K562 (cell line): ENCODE results near the gene C20orf96. TPM values are rescaled to one million over a fixed set of nuclear protein-coding genes. Genes with fewer than 3 reads are reported as not detected.

ENCODE experiments used
- ARID4B ChIP-seq: sonication (generic); formaldehyde crosslinking; IDR thresholded peaks from 2 replicates; pipeline ENCODE4 v1.8.0; 2022; ENCODE audit warnings: mild to moderate bottlenecking, missing genetic modification reagents
- ELK3 ChIP-seq: fragments of 450-650 bp; formaldehyde crosslinking; IDR thresholded peaks from 2 replicates; pipeline ENCODE4 v1.4.0; 2020; ENCODE audit warnings: mild to moderate bottlenecking
- HDAC1 ChIP-seq, 2 experiments: fragments of 450-650 bp; IDR thresholded peaks; 2 replicates each; pipeline ENCODE4 v1.6.1; 2016 to 2017; ENCODE audit warnings: inconsistent platforms in 1 of 2, mild to moderate bottlenecking in 1 of 2, moderate library complexity in 1 of 2
- KAT2B ChIP-seq: IDR thresholded peaks from one replicate; pipeline ENCODE4 v1.6.1; 2012; ENCODE audit warnings: low read depth, mild to moderate bottlenecking, control low read depth, inconsistent platforms, low read length, moderate library complexity
- KLF6 ChIP-seq: fragments of 250-450 bp; sonication (Bioruptor Pico); IDR thresholded peaks from 2 replicates; pipeline ENCODE4 v1.4.0; 2020; ENCODE audit warnings: mild to moderate bottlenecking, moderate library complexity, borderline replicate concordance
- NFXL1 ChIP-seq: fragments of 450-650 bp; formaldehyde crosslinking; IDR thresholded peaks from 2 replicates; pipeline ENCODE4 v1.4.0; 2021; ENCODE audit warnings: mild to moderate bottlenecking
- SMC3 ChIP-seq: conservative IDR thresholded peaks from 2 replicates; pipeline ENCODE4 v1.6.1; 2011; ENCODE audit warnings: low read depth, low read length, improper control_type of control experiment; ENCODE audit not compliant: insufficient read depth
- SUPT5H ChIP-seq: fragments of 450-650 bp; IDR thresholded peaks from 2 replicates; pipeline ENCODE4 v1.6.1; 2016
- THRAP3 ChIP-seq: fragments of 450-650 bp; IDR thresholded peaks from 2 replicates; pipeline ENCODE4 v1.6.1; 2016; ENCODE audit warnings: mild to moderate bottlenecking, inconsistent platforms, borderline replicate concordance
- TSHZ1 ChIP-seq: fragments of 250-450 bp; sonication (Bioruptor Pico); IDR thresholded peaks from 2 replicates; pipeline ENCODE4 v1.4.0; 2020; ENCODE audit warnings: mild to moderate bottlenecking, moderate library complexity
- ZMIZ1 ChIP-seq, 2 experiments: fragments of 150-350 bp in 1 of 2; IDR thresholded peaks; 2 replicates each; pipeline ENCODE4 v1.6.1; 2012 to 2016; ENCODE audit warnings: low read depth in 2 of 2, low read length in 2 of 2, mild to moderate bottlenecking in 1 of 2, moderate library complexity in 1 of 2
- ZNF41 ChIP-seq: fragments of 250-450 bp; sonication (Bioruptor Pico); conservative IDR thresholded peaks from 2 replicates; pipeline ENCODE4 v1.4.0; 2020; ENCODE audit warnings: mild to moderate bottlenecking
- ZZZ3 ChIP-seq: fragments of 450-650 bp; IDR thresholded peaks from 2 replicates; pipeline ENCODE4 v1.6.1; 2016; ENCODE audit warnings: antibody characterized with exemption, mild to moderate bottlenecking, moderate library complexity
- polyA plus RNA-seq, 8 experiments: library from polyadenylated mRNA; depleted of rRNA in 4 of 8; stranded (reverse) in 5 of 8; unstranded in 3 of 8; fragments of >200 nt; fragmentation: Nextera tagmentation in 2 of 8; fragmentation: Illumina TruSeq in 1 of 8; extraction: Ambion mirVana in 2 of 8; extraction: Trizol in 1 of 8; gene quantifications; 2 replicates each; pipeline versions ENCODE4 v1.2.1 to v1.2.3, GENCODE V29; 2011 to 2014; ENCODE audit warnings: inconsistent platforms in 1 of 8, missing spikeins in 1 of 8
- total RNA-seq, 7 experiments: library from RNA; depleted of rRNA in 6 of 7; stranded (reverse); fragments of >200 nt in 6 of 7; fragmentation: Illumina TruSeq in 2 of 7; extraction: Trizol in 2 of 7; gene quantifications; 2 replicates each; pipeline versions ENCODE4 v1.2.1 to v1.2.3, GENCODE V29; 2011 to 2021; ENCODE audit warnings: low replicate concordance in 1 of 7

The C20orf96 gene
- total and polyA plus RNA-seq, 9 of the 15 experiments (the other 6 are each of a cell fraction or from before 2014, with no cell fraction given): 1.7 to 11.7 (median 4.2) TPM

GRCh38 chr20:266596-267562, 23.7 kb downstream of the C20orf96 start (continued):
- TF ChIP-seq ZZZ3: no peak
- TF ChIP-seq ARID4B: peak; percentile 87
- no peak for TF ChIP-seq TSHZ1
- 0 out of 2 replicates have a peak, but pooled peaks have one; percentile 38 for TF ChIP-seq ZNF41 (CRISPR knock-in tag)
- no peak for TF ChIP-seq ELK3
- no peak for TF ChIP-seq KAT2B
- no peak for TF ChIP-seq THRAP3
- TF ChIP-seq ZMIZ1 (IDR thresholded peaks at IDR 0.05; ENCODE audit: low read depth in 2 of 2, low read length in 2 of 2): no peak
- peak; percentile 48; the same call in 1 of the 2 replicates for TF ChIP-seq KLF6
- TF ChIP-seq SMC3: peak; percentile 84
- TF ChIP-seq HDAC1 (IDR thresholded peaks at IDR 0.05): peak in 1 of 2 experiments; percentile 72; a peak in 2 of 4 replicates
- peak; percentile 64 for TF ChIP-seq SUPT5H
- TF ChIP-seq NFXL1 (CRISPR knock-in tag): no peak
